Esophagus squamous epithelium (tissue), 4 donors: ENCODE results near the gene TNS1.

ENCODE experiments used
- POLR2A ChIP-seq, 4 donors: fragments of 450-650 bp; IDR thresholded peaks; one replicate each; pipeline ENCODE4 v1.6.1; 2017; ENCODE audit warnings: antibody characterized with exemption in 4 of 4, mild to moderate bottlenecking in 4 of 4, moderate library complexity in 3 of 4
- TF ChIP-seq, protein P1 (sequence below), 6 experiments: fragments of 450-650 bp in 4 of 6; fragments of 200-600 bp in 2 of 6; sonication (generic) in 2 of 6; IDR thresholded peaks; one replicate each; pipeline ENCODE4 v1.5.1; 2016 to 2019; ENCODE audit warnings: antibody characterized with exemption in 6 of 6, mild to moderate bottlenecking in 4 of 6, moderate library complexity in 4 of 6

DNA sequence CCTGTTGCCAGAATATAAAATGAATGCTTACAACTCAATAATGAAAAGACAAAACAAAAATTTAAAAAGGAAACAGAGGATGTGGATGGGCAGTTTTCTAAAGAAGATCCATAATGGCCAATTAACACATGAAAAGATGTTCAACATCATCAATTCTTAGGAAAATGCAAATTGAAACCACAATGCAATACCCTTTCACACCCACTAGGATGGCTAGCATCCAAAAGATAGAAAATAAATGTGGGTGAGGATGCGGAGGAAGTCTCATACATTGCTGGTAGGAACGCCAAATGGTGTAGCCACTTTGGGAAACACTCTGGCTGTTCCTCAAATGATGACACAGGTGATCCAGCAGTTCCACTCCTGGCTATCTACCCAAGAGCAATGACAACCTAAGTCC, 130.5 kb downstream of the TNS1 start:
- TF ChIP-seq POLR2A (IDR thresholded peaks at IDR 0.05) = no peak
- TF ChIP-seq, protein P1, sequence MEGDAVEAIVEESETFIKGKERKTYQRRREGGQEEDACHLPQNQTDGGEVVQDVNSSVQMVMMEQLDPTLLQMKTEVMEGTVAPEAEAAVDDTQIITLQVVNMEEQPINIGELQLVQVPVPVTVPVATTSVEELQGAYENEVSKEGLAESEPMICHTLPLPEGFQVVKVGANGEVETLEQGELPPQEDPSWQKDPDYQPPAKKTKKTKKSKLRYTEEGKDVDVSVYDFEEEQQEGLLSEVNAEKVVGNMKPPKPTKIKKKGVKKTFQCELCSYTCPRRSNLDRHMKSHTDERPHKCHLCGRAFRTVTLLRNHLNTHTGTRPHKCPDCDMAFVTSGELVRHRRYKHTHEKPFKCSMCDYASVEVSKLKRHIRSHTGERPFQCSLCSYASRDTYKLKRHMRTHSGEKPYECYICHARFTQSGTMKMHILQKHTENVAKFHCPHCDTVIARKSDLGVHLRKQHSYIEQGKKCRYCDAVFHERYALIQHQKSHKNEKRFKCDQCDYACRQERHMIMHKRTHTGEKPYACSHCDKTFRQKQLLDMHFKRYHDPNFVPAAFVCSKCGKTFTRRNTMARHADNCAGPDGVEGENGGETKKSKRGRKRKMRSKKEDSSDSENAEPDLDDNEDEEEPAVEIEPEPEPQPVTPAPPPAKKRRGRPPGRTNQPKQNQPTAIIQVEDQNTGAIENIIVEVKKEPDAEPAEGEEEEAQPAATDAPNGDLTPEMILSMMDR (IDR thresholded peaks at IDR 0.05) = peak in 1 of 6 experiments; percentile 20
